Ovary (tissue), 9 donors: Measurements from ENCODE around the gene VPS16. TPM values are rescaled to one million over a fixed set of nuclear protein-coding genes. Genes with fewer than 3 reads are reported as not detected.
"Not testable (repeated sequence)": the region's sequence is repeated elsewhere in the genome, so short reads cannot be mapped to it uniquely, and the experiment has no call there.

Source experiments
- DNase-seq, 5 donors: peaks; one replicate each; pipeline ENCODE4 v3.0.0-alpha.2; 2019 to 2020
- H3K27ac ChIP-seq, 2 donors: fragments of 200-600 bp; one replicate each; pipeline versions ENCODE4 v1.5.1 to v1.8.0; 2019 to 2022
- H3K27me3 ChIP-seq: fragments of 200-600 bp; one replicate; pipeline ENCODE4 v1.8.0; 2022
- H3K36me3 ChIP-seq: fragments of 200-600 bp; sonication (generic); one replicate; pipeline ENCODE4 v1.5.1; 2019
- H3K4me1 ChIP-seq: one replicate; pipeline ENCODE4 v1.8.1; 2013; ENCODE audit warnings: mild to moderate bottlenecking, moderate library complexity; ENCODE audit not compliant: insufficient read depth
- H3K4me3 ChIP-seq: fragments of 200-600 bp; sonication (generic); one replicate; pipeline ENCODE4 v1.5.1; 2017
- H3K9me3 ChIP-seq, 2 donors: fragments of 200-600 bp in 1 of 2; sonication (generic) in 1 of 2; one replicate each; pipeline versions ENCODE4 v1.5.1 to v1.8.1; 2013 to 2019; ENCODE audit warnings: mild to moderate bottlenecking in 1 of 2, moderate library complexity in 1 of 2
- CTCF ChIP-seq, 3 donors: fragments of 450-650 bp in 2 of 3; fragments of 200-600 bp in 1 of 3; IDR thresholded peaks; one replicate each; pipeline versions ENCODE4 v1.5.1 to v1.8.0; 2016 to 2022; ENCODE audit warnings: antibody characterized with exemption in 3 of 3, mild to moderate bottlenecking in 1 of 3
- EP300 ChIP-seq: sonication (generic); formaldehyde crosslinking; IDR thresholded peaks from one replicate; pipeline ENCODE4 v1.6.1; 2017; ENCODE audit warnings: antibody characterized with exemption
- POLR2A ChIP-seq: fragments of 450-650 bp; IDR thresholded peaks from one replicate; pipeline ENCODE4 v1.6.1; 2017; ENCODE audit warnings: antibody characterized with exemption, mild to moderate bottlenecking, moderate library complexity
- WGBS, 3 donors: extraction: QIAGEN DNeasy Blood & Tissue Kit in 1 of 3; methylation state at CpG; one replicate each; pipeline versions ENCODE4 v1.1.5 to v1.1.7; 2013 to 2017; 5-methylcytosine and 5-hydroxymethylcytosine counted together
- intact Hi-C, 4 donors: fragments of 100-400 bp; cut with DNase I; formaldehyde crosslinking; loops; one replicate each; pipeline versions ENCODE4 v1.11.0 to v1.15.1; 2022 to 2023
- polyA plus RNA-seq, 2 donors: library from polyadenylated mRNA; stranded (reverse); fragments of 200-250 nt in 1 of 2; fragments of 350-450 nt in 1 of 2; fragmentation: Illumina TruSeq in 1 of 2; extraction: RNeasy Lipid Tissue Mini Kit (QIAGEN cat#74804) in 1 of 2; gene quantifications; one replicate each; pipeline ENCODE4 v1.2.3, GENCODE V29; 2013 to 2014
- total RNA-seq, 7 donors: library from RNA; depleted of rRNA in 2 of 7; stranded (reverse); fragments of >200 nt in 2 of 7; fragmentation: NEBNext Ultra II Directional in 3 of 7; extraction: Animal tissue kit (Norgen Biotek cat#: 25700) in 3 of 7; gene quantifications; one replicate each; pipeline versions ENCODE4 v1.1.0 to v1.2.4, GENCODE V29; 2016 to 2023
- donor health status: DM: no; HTN: no; CAD: no; lungs with moderate emphysema.
- donor health status: DM: no; HTN: no; CAD: no.
- donor health status: Bipolar disorder and iron deficiency.
- donor health status: DM: yes; HTN: yes; CAD: no.
- donor health status: DM: no; HTN: no; CAD: no.
- donor health status: DM: yes; HTN: yes; CAD: no.

Gene VPS16
- total and polyA plus RNA-seq, 9 donors = 15.6 to 44.1 (median 31.0) TPM

GRCh38 chr20:2806351-2806701 lies 34.2 kb upstream of the VPS16 start:
- TF ChIP-seq EP300 (no peak), CTCF (IDR thresholded peaks at IDR 0.05) (no peak), POLR2A (no peak)
- no peaks in the 10 kb centered on the region for H3K9me3 ChIP-seq
- peaks cover 1% of the 10 kb centered on the region for H3K4me1 ChIP-seq
- H3K4me3 ChIP-seq = no peak overlapping the region
- intact Hi-C loops = no loop called here
- no peak for DNase-seq
- H3K27ac ChIP-seq = no peak overlapping the region
- no peaks in the 10 kb centered on the region for H3K36me3 ChIP-seq
- WGBS, 3 donors = 42 to 45% (median 42%) methylated on average over 4 of the region's 4 CpGs
- no peaks in the 10 kb centered on the region for H3K27me3 ChIP-seq

GRCh38 chr20:2807019-2807418 lies 33.5 kb upstream of the VPS16 start:
- no peaks in the 10 kb centered on the region for H3K36me3 ChIP-seq
- DNase-seq = no peak
- H3K27ac ChIP-seq = no peak overlapping the region
- H3K4me3 ChIP-seq = no peak overlapping the region
- peaks cover 1% of the 10 kb centered on the region for H3K4me1 ChIP-seq
- intact Hi-C loops = no loop called here
- WGBS, 3 donors = 90 to 94% (median 90%) methylated on average over 4 of the region's 4 CpGs
- TF ChIP-seq POLR2A (no peak), EP300 (no peak), CTCF (IDR thresholded peaks at IDR 0.05) (no peak)
- H3K9me3 ChIP-seq = no peaks in the 10 kb centered on the region
- H3K27me3 ChIP-seq = no peaks in the 10 kb centered on the region

- H3K4me3 ChIP-seq, DNase-seq, H3K4me1 ChIP-seq, H3K9me3 ChIP-seq, H3K27me3 ChIP-seq, H3K27ac ChIP-seq, H3K36me3 ChIP-seq, intact Hi-C loops: not testable (repeated sequence)
- 95 to 96% (median 96%) methylated on average over 9 of the region's 9 CpGs for WGBS, 3 donors
Measured at GRCh38 chr20:2807929-2808328, 32.6 kb upstream of the VPS16 start.

- peaks cover 2% of the 10 kb centered on the region for H3K4me1 ChIP-seq
- no peaks in the 10 kb centered on the region for H3K9me3 ChIP-seq
- H3K27ac ChIP-seq = no peak overlapping the region
- intact Hi-C loops = loop anchor here in 1 of 4 donors (10.0 kb wide), 1 partner anchor 55 kb away; no protein-coding TSS in a partner anchor
- no peak for TF ChIP-seq EP300
- no peak for TF ChIP-seq CTCF (IDR thresholded peaks at IDR 0.05)
- no peak for TF ChIP-seq POLR2A
- WGBS, 3 donors = 75 to 84% (median 80%) methylated on average over 10 of the region's 10 CpGs
- no peak for DNase-seq
- H3K36me3 ChIP-seq = no peaks in the 10 kb centered on the region
- no peaks in the 10 kb centered on the region for H3K27me3 ChIP-seq
- H3K4me3 ChIP-seq = no peak overlapping the region
Measured at GRCh38 chr20:2809690-2810089, 30.9 kb upstream of the VPS16 start.

- Histone ChIP-seq H3K4me1 (peaks cover 9% of the 10 kb centered on the region), H3K9me3 (no peaks in the 10 kb centered on the region), H3K4me3 (no peak overlapping the region), H3K27ac (no peak overlapping the region), H3K36me3 (no peaks in the 10 kb centered on the region), H3K27me3 (no peaks in the 10 kb centered on the region)
- no peak for DNase-seq
- no peak for TF ChIP-seq CTCF (IDR thresholded peaks at IDR 0.05)
- TF ChIP-seq EP300 = no peak
- no peak for TF ChIP-seq POLR2A
- intact Hi-C loops = loop anchor here in 1 of 4 donors (10.0 kb wide), 1 partner anchor 57 kb away; no protein-coding TSS in a partner anchor
- WGBS, 3 donors = 75 to 95% (median 91%) methylated on average over 3 of the region's 3 CpGs
Measured at GRCh38 chr20:2812189-2812588, 28.4 kb upstream of the VPS16 start.
